PC-9 (cell line): ENCODE results near the gene ZNF341.

Experiments used
- CTCF ChIP-seq: fragments of 200-600 bp; sonication (generic); conservative IDR thresholded peaks from 2 replicates; pipeline ENCODE4 v1.6.1; 2017; ENCODE audit warnings: mixed run types, antibody characterized with exemption, mild to moderate bottlenecking, moderate library complexity
- EZH2 ChIP-seq: fragments of 200-600 bp; sonication (generic); IDR thresholded peaks from 2 replicates; pipeline ENCODE4 v1.8.0; 2017; ENCODE audit warnings: antibody characterized with exemption, low read depth

GRCh38 chr20:33812908-33813462, 81.2 kb downstream of the ZNF341 start:
- TF ChIP-seq CTCF: no peak
- no peak for TF ChIP-seq EZH2
